Measurements from ENCODE around the gene EVA1A.

The EVA1A gene

GRCh38 chr2:75560768-75561565, at the start of gene EVA1A:
Gene EVA1A (minus strand): TSS chr2:75560939. CDS start chr2:75518140, 42,799 bp downstream.
- DNase-seq = peak; percentile 55

GRCh38 chr2:75609937-75610508, 49.3 kb upstream of the EVA1A start:
- DNase-seq = no peak

- no peak for DNase-seq
Measured at GRCh38 chr2:75609334-75609689, 48.6 kb upstream of the EVA1A start.

- peak; percentile 82 for DNase-seq
Measured at GRCh38 chr2:75608684-75609333, 48.1 kb upstream of the EVA1A start.

- DNase-seq = no peak
Measured at GRCh38 chr2:75607988-75608683, 47.4 kb upstream of the EVA1A start.

GRCh38 chr2:75607400-75607798, 46.7 kb upstream of the EVA1A start:
- DNase-seq = no peak

- no peak for DNase-seq
Measured at GRCh38 chr2:75606761-75607399, 46.1 kb upstream of the EVA1A start.

- DNase-seq = no peak
Measured at GRCh38 chr2:75605770-75606529, 45.2 kb upstream of the EVA1A start.

GRCh38 chr2:75604484-75604883, 43.7 kb upstream of the EVA1A start:
- DNase-seq = no peak

GRCh38 chr2:75603477-75603876, 42.7 kb upstream of the EVA1A start:
- DNase-seq = no peak

GRCh38 chr2:75602724-75603342, 42.1 kb upstream of the EVA1A start:
- DNase-seq = no peak

- DNase-seq = no peak
Measured at GRCh38 chr2:75600461-75601011, 39.8 kb upstream of the EVA1A start.

- no peak for DNase-seq
Measured at GRCh38 chr2:75598589-75599155, 37.9 kb upstream of the EVA1A start.

GRCh38 chr2:75597949-75598348, 37.2 kb upstream of the EVA1A start:
- DNase-seq = no peak

- no peak for DNase-seq
Measured at GRCh38 chr2:75596784-75597183, 36.0 kb upstream of the EVA1A start.

GRCh38 chr2:75595541-75596395, 35.0 kb upstream of the EVA1A start:
- DNase-seq = no peak

- no peak for DNase-seq
Measured at GRCh38 chr2:75594596-75594995, 33.9 kb upstream of the EVA1A start.

- no peak for DNase-seq
Measured at GRCh38 chr2:75592888-75593287, 32.1 kb upstream of the EVA1A start.

GRCh38 chr2:75592030-75592429, 31.3 kb upstream of the EVA1A start:
- DNase-seq = no peak

Measured in activated CD8-positive, alpha-beta memory T cell treated with anti-CD3 and anti-CD28 coated beads, Interleukin-2, amount 50 U/mL, for 48 hours (primary cell).